Skeletal muscle satellite cell (primary cell): Measurements from ENCODE around the gene WDR20.
"Not testable (repeated sequence)": the region's sequence is repeated elsewhere in the genome, so short reads cannot be mapped to it uniquely, and the experiment has no call there.

Experiments used
- H3K27me3 ChIP-seq: 2 replicates; pipeline ENCODE4 v1.7.0; 2013; ENCODE audit warnings: low read length; ENCODE audit not compliant: control insufficient read depth, insufficient read depth
- H3K36me3 ChIP-seq: 2 replicates; pipeline ENCODE4 v1.7.0; 2013; ENCODE audit warnings: mild to moderate bottlenecking, control low read depth, low read length; ENCODE audit not compliant: insufficient read depth
- H3K4me1 ChIP-seq: 2 replicates; pipeline ENCODE4 v1.7.0; 2013; ENCODE audit warnings: low read length; ENCODE audit not compliant: control insufficient read depth, insufficient read depth
- H3K4me2 ChIP-seq: 2 replicates; pipeline ENCODE4 v1.7.0; 2013; ENCODE audit warnings: mild to moderate bottlenecking, low read length
- H3K4me3 ChIP-seq: 2 replicates; pipeline ENCODE4 v1.7.0; 2013; ENCODE audit warnings: low read length
- H3K9ac ChIP-seq: 2 replicates; pipeline ENCODE4 v1.7.0; 2013; ENCODE audit warnings: mild to moderate bottlenecking, low read depth, low read length, moderate library complexity
- H3K9me3 ChIP-seq: replicated peaks from 2 replicates; pipeline ENCODE4 v1.7.0; 2013; ENCODE audit warnings: mild to moderate bottlenecking, control low read depth, low read length

WDR20 gene

DNA sequence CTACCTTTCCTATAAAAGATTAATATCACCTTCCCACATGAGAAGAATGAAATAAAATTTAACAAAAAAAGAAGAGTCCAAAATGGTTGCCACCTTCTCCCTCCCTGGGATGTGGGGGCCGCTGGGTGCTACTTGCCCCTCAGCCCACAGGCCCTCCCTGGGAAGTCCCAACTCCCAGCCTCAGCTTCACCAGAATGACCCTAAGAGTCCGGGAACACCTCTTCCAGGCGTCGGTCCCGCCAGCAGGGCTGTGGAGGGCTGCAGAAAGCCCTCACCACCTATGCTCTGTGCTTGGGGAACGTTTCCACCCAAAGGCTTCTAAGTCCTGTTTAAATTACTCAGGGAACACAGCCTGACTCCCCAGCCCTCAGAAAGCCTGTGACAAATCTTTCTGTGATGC lies 93.4 kb downstream of the WDR20 start:
- Histone ChIP-seq H3K9ac (no peak overlapping the region), H3K4me1 (peaks cover 12% of the 10 kb centered on the region), H3K27me3 (no peaks in the 10 kb centered on the region), H3K4me2 (no peak overlapping the region), H3K9me3 (no peaks in the 10 kb centered on the region), H3K36me3 (peaks cover 46% of the 10 kb centered on the region), H3K4me3 (no peak overlapping the region)

DNA sequence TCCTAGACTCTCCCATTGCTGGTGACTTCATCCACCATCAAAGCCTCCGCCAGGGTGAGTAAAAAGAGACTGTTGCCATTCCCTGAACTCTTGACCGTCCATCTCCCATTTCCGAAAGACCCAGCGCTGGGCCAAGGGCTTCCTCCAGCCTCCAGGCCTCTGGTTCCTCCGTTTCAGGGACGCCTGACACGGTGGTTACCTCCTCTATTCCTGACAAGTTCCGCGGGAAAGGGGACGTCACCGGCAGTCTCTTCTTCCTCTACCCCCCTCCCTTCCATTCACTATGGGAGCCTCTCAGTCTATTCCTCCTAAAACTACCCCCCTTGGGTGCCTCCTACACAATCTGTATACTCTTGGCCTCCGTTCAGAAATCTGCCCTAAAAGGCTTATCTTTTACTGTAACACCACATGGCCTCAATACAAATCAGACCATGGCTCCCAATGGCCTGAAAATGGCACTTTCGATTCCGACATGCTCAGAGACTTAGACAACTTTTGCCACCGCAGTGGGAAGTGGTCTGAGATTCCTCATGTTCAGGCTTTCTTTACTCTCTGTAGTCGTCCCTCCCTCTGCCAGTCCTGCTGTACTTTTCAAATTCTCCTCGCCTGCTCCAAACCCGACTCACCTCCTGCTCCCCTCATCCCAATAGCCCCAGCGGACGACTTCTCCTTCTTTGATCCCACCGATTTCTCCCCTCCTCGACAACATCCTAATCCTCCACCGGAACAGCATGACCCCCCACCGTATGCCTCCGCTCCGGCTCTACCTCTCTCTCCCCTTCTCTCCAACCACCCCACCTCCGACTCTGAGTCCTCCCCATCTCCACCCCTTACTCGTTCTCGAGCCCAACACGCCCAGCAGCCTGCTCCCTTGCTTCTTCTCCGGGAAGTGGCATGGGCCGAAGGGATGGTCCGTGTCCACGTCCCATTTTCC lies 94.9 kb downstream of the WDR20 start:
- Histone ChIP-seq H3K9ac (peak overlapping the region; percentile 80), H3K27me3 (no peaks in the 10 kb centered on the region), H3K4me3 (peak overlapping the region; percentile 53), H3K4me1 (peaks cover 18% of the 10 kb centered on the region), H3K36me3 (peaks cover 38% of the 10 kb centered on the region), H3K4me2 (peak overlapping the region; percentile 52), H3K9me3 (no peaks in the 10 kb centered on the region)

DNA sequence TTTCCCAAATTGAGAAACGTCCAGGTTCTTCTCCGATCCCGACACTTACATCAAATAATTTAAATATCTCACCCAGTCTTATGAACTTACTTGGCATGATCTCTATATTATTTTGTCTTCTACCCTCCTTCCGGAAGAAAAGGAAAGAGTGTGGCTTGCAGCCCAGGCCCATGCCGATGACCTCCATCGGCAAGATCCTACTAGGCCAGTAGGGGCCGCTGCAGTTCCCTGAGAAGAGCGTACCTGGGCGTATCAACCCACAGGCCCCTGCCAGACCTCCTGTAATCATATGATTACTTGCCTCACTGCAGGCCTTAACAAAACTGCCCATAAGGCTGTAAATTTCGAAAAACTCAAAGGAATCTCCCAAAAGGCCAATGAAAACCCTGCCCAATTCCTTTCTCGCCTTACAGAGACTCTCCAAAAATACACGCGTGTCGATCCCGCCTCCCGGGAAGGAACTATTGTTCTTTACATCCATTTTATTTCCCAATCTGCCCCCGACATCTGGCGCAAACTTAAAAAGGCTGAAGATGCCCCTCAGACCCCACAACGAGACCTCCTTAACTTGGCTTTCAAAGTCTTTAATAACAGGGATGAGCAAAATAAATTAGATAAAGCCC lies 95.7 kb downstream of the WDR20 start:
- Histone ChIP-seq H3K9ac (peak overlapping the region; percentile 80), H3K27me3 (no peaks in the 10 kb centered on the region)

DNA sequence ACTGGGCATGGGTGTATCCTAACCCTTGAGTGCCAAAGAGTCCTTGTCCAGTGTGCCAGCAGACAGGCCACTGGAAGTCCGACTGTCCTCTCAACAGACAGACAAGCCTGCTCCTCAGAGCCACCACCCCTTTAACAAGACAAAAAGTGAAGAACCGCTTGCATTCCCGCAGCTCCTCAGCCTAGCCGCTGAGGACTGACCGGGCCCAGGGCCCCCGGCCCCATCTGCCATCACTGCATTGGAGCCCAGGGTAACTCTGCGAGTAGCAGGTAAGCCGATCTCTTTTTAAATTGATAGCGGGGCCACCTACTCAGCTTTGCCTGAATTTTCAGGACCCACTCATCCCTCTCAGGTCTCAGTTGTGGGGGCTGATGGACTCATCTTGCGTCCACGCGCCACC lies 96.3 kb downstream of the WDR20 start:
- Histone ChIP-seq H3K9ac (peak overlapping the region; percentile 80), H3K4me1 (peaks cover 24% of the 10 kb centered on the region), H3K36me3 (peaks cover 26% of the 10 kb centered on the region), H3K4me3 (no peak overlapping the region), H3K27me3 (no peaks in the 10 kb centered on the region), H3K4me2 (no peak overlapping the region), H3K9me3 (no peaks in the 10 kb centered on the region)

More for the DNA sequence above, 95.7 kb downstream of the WDR20 start:
- Histone ChIP-seq H3K4me2 (peak overlapping the region; percentile 52), H3K4me1 (peaks cover 18% of the 10 kb centered on the region), H3K36me3 (peaks cover 32% of the 10 kb centered on the region), H3K9me3 (no peaks in the 10 kb centered on the region), H3K4me3 (peak overlapping the region; percentile 53)

DNA sequence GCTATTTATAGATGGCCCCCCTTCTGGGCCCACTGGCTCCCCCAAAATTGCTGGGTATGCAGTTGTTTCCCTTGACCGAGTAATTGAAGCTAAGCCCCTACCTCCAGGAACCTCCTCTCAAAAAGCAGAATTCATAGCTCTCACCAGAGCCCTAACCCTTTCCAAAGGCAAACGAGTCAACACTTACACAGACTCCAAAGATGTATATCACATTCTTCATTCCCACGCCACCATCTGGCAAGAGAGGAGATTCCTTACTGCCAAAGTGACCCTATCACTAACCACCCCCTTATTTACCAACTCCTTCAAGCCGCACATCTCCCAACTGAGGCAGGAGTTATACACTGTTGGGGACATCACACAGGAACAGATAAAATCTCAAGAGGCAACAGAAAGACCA lies 98.4 kb downstream of the WDR20 start:
- Histone ChIP-seq H3K9ac (no peak overlapping the region), H3K9me3 (no peaks in the 10 kb centered on the region), H3K4me1 (peaks cover 26% of the 10 kb centered on the region), H3K27me3 (no peaks in the 10 kb centered on the region), H3K36me3 (peaks cover 6% of the 10 kb centered on the region), H3K4me2 (no peak overlapping the region), H3K4me3 (peak overlapping the region; percentile 37)

DNA sequence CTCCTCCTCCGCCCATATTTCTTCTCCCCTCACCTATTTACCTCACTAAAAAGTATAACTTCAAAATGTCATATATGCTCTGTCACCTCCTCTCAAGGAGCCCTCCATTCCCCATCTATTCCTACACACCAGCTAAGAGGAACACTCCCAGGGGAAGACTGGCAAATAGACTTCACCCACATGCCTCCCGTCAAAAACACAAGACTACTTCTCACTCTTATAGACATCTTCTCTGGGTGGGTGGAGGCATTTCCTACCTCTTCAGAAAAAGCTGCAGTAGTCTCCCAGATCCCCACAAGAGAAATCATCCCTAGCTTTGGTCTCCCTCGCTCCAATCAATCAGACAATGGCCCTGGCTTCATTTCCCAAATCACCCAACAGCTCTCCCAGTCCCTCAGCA lies 99.1 kb downstream of the WDR20 start:
- Histone ChIP-seq H3K27me3 (no peaks in the 10 kb centered on the region), H3K9me3 (no peaks in the 10 kb centered on the region), H3K4me1 (peaks cover 26% of the 10 kb centered on the region), H3K4me3 (peak overlapping the region; percentile 19), H3K4me2 (peak overlapping the region; percentile 13), H3K36me3 (no peaks in the 10 kb centered on the region), H3K9ac (peak overlapping the region; percentile 4)

DNA sequence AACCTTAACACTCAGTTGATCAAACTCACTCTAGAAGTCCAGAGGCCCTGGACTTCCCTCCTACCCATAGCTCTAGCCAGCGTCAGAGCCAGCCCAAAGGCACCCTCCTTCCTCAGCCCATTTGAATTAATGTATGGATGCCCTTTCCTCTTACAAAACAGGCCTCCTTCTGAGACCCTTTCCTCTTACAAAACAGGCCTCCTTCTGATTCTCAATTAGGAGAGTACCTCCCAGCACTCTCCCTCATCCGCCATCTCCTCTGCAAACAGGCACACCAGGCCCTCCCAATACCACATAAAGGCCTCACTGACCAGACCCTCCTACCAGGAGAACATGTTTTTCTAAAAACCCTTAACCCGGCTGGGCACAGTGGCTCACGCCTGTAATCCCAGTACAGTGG lies 99.5 kb downstream of the WDR20 start:
- H3K4me2 ChIP-seq, result peak overlapping the region; percentile 13
- peak overlapping the region; percentile 19 for H3K4me3 ChIP-seq

DNA sequence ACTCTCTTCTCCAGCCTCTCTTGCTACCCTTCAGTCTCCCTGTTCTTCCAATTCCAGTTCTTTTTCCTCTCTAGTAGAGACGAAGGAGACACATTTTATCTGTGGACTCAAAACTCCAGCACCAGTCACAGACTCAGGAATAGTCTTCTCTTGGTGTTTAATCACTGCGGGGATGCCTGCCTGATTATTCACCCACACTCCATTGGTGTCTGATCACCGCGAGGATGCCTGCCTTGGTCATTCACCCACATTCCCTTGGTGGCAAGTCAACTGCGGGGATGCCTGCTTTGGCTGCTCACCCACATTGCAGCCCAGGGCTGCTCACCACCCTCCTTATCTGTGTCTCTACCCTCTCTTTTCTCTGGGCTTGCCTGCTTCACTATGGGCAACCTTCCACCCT lies 100.8 kb downstream of the WDR20 start:
- Histone ChIP-seq H3K4me1 (peaks cover 19% of the 10 kb centered on the region), H3K4me3 (peak overlapping the region; percentile 29), H3K9ac (peak overlapping the region; percentile 66), H3K4me2 (peak overlapping the region; percentile 32)
- not testable (repeated sequence) for H3K27me3 ChIP-seq, H3K36me3 ChIP-seq, H3K9me3 ChIP-seq

More for the DNA sequence above, 99.5 kb downstream of the WDR20 start:
- Histone ChIP-seq H3K9ac (no peak overlapping the region), H3K36me3 (no peaks in the 10 kb centered on the region), H3K9me3 (no peaks in the 10 kb centered on the region), H3K4me1 (peaks cover 26% of the 10 kb centered on the region), H3K27me3 (no peaks in the 10 kb centered on the region)

DNA sequence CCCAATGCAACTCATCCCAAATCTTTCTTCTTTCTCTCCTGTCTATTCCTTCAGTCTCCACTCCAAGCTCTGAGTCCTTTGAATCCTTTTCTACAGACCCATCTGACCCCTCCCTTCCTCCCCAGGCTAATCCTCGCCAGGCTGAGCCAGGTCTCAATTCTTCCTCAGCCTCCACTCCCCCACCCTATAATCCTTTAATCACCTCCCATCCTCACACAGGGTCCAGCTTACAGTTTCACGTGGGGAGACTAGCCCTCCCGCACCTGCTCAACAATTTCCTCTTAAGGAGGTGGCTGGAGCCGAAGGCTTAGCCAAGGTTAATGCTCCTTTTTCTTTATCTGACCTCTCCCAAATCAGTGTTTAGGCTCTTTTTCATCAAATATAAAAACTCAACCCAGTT lies 101.5 kb downstream of the WDR20 start:
- no peak overlapping the region for H3K9ac ChIP-seq
- no peak overlapping the region for H3K4me2 ChIP-seq
- no peaks in the 10 kb centered on the region for H3K9me3 ChIP-seq
- H3K36me3 ChIP-seq, result no peaks in the 10 kb centered on the region
- no peaks in the 10 kb centered on the region for H3K27me3 ChIP-seq
- peaks cover 14% of the 10 kb centered on the region for H3K4me1 ChIP-seq
- H3K4me3 ChIP-seq, result no peak overlapping the region

DNA sequence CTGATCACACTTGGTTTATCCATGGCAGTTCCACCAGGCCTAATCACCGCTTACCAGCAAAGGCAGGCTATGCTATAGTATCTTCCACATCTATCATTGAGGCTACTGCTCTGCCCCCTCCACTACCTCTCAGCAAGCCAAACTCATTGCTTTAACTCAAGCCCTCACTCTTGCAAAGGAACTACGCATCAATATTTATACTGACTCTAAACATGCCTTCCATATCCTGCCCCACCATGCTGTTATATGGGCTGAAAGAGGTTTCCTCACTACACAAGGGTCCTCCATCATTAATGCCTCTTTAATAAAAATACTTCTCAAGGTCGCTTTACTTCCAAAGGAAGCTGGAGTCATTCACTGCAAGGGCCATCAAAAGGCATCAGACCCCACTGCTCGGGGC lies 104.1 kb downstream of the WDR20 start:
- not testable (repeated sequence) for H3K9ac ChIP-seq, H3K4me3 ChIP-seq, H3K36me3 ChIP-seq, H3K27me3 ChIP-seq, H3K4me2 ChIP-seq, H3K9me3 ChIP-seq
- peaks cover 14% of the 10 kb centered on the region for H3K4me1 ChIP-seq

DNA sequence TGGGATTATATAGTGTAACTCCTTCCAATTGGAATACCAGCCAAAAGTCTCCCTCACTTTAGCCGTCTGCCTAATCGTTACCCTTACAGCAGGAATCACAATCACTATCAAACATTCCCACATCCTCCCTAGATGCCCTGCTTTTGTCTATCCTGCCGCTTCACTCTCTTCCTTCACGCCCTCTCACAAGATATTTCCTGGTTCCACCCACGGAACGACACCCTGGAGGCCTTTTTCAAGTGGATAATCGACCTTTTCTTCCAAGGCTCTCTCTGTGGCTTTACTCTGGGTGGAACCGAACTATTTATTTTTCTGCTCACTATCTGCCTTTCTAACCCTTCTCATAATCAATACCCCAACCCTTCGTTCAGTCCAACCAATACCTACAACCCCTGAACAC lies 106.4 kb downstream of the WDR20 start:
- H3K4me3 ChIP-seq, result no peak overlapping the region
- H3K36me3 ChIP-seq, result peaks cover 5% of the 10 kb centered on the region
- no peaks in the 10 kb centered on the region for H3K9me3 ChIP-seq
- no peak overlapping the region for H3K9ac ChIP-seq
- no peak overlapping the region for H3K4me2 ChIP-seq
- H3K4me1 ChIP-seq, result peaks cover 2% of the 10 kb centered on the region
- H3K27me3 ChIP-seq, result no peaks in the 10 kb centered on the region
